HepG2 (cell line): ENCODE results near the gene TNIP3. TPM values are rescaled to one million over a fixed set of nuclear protein-coding genes. Genes with fewer than 3 reads are reported as not detected.

Source experiments
- ATAC-seq: fragments of 200-7000 bp; cut with Tn5 transposase; 3 replicates; pipeline ENCODE4 v1.9.1; 2020; ENCODE audit warnings: mild to moderate bottlenecking, moderate library complexity
- BruUV-seq: library from RNA; stranded (reverse); fragments of 400-500 nt; replicated peaks from 2 replicates; lab custom pipeline; 2021; lab: Mats Ljungman, UMichigan
- CTCF ChIA-PET: fragments of 300-600 bp; formaldehyde crosslinking; extraction: SDS; loops from one replicate; lab custom pipeline; 2021; ENCODE audit warnings: low total read pairs, inconsistent platforms, low intra/inter-chr PET ratio; lab: Yijun Ruan, JAX
- POLR2A ChIA-PET: fragments of 350-600 bp; sonication (Branson Sonifier 250); formaldehyde crosslinking; loops from one replicate; lab custom pipeline; 2020; ENCODE audit warnings: antibody characterized with exemption, inconsistent platforms; lab: Yijun Ruan, JAX
- DNase-seq: peaks from one replicate; pipeline ENCODE4 v3.0.0-alpha.2; 2015; ENCODE audit warnings: low spot score
- FAIRE-seq: peaks from 3 replicates; lab custom pipeline; 2011; peaks lifted over from hg19 to GRCh38; lab: Jason Lieb, UNC
- H2AFZ ChIP-seq: one replicate; pipeline ENCODE4 v1.6.1; 2011; ENCODE audit warnings: low read length, inconsistent platforms
- H3K27ac ChIP-seq: fragments of 300-600 bp; 3 replicates; pipeline ENCODE4 v1.8.0; 2011; ENCODE audit warnings: mixed run types, mild to moderate bottlenecking, mixed read lengths, low read length, inconsistent platforms; ENCODE audit not compliant: insufficient read depth; ENCODE audit errors: extremely low read length
- H3K27me3 ChIP-seq, 2 experiments: fragments of 200-600 bp in 1 of 2; 2 replicates in 1 of 2; 3 replicates in 1 of 2; pipeline versions ENCODE4 v1.6.0 to v1.8.0; 2011; ENCODE audit warnings: low read length in 2 of 2, mild to moderate bottlenecking in 2 of 2, moderate library complexity in 2 of 2, inconsistent platforms in 1 of 2; ENCODE audit not compliant: insufficient read depth in 2 of 2, control insufficient read depth in 1 of 2
- H3K36me3 ChIP-seq, 2 experiments: fragments of 200-600 bp in 1 of 2; replicated peaks in 1 of 2; 2 replicates in 1 of 2; 3 replicates in 1 of 2; pipeline versions ENCODE4 v1.5.1 to v1.8.0; 2011; ENCODE audit warnings: low read length in 2 of 2, inconsistent platforms in 1 of 2; ENCODE audit not compliant: insufficient read depth in 2 of 2, control insufficient read depth in 1 of 2
- H3K4me1 ChIP-seq: 2 replicates; pipeline ENCODE4 v1.5.1; 2012; ENCODE audit warnings: low read length, inconsistent platforms; ENCODE audit not compliant: insufficient read depth
- H3K4me2 ChIP-seq: 2 replicates; pipeline ENCODE4 v1.6.0; 2011; ENCODE audit warnings: low read depth, low read length, inconsistent platforms
- H3K4me3 ChIP-seq, 3 experiments: fragments of 200-600 bp in 1 of 3; sonication (generic), shearing (Covaris generic) in 1 of 3; replicated peaks in 1 of 3; 2 replicates each; pipeline ENCODE4 v1.5.1; 2011 to 2016; ENCODE audit warnings: low read length in 3 of 3, inconsistent platforms in 2 of 3, low read depth in 2 of 3, mild to moderate bottlenecking in 2 of 3, control low read depth in 1 of 3, mixed read lengths in 1 of 3; ENCODE audit not compliant: insufficient read depth in 1 of 3
- H3K79me2 ChIP-seq: one replicate; pipeline ENCODE4 v1.6.1; 2011; ENCODE audit warnings: low read length, inconsistent platforms; ENCODE audit not compliant: insufficient read depth
- H3K9ac ChIP-seq: 2 replicates; pipeline ENCODE4 v1.6.0; 2011; ENCODE audit warnings: mild to moderate bottlenecking, low read depth, low read length, inconsistent platforms; ENCODE audit not compliant: insufficient read depth
- H3K9me3 ChIP-seq: 2 replicates; pipeline ENCODE4 v1.5.1; 2012; ENCODE audit warnings: mild to moderate bottlenecking, low read length
- H4K20me1 ChIP-seq: 2 replicates; pipeline ENCODE4 v1.6.0; 2011; ENCODE audit warnings: inconsistent platforms, mild to moderate bottlenecking, low read length, moderate library complexity; ENCODE audit not compliant: insufficient read depth
- HNRNPK ChIP-seq: fragments of 200-400 bp; formaldehyde crosslinking; IDR thresholded peaks from 2 replicates; pipeline ENCODE4 v1.6.1; 2018; ENCODE audit warnings: low read length, low read depth, moderate library complexity, mild to moderate bottlenecking; ENCODE audit not compliant: poor library complexity, severe bottlenecking
- JDP2 ChIP-seq: sonication (generic); formaldehyde crosslinking; IDR thresholded peaks from 2 replicates; pipeline ENCODE4 v1.8.1; 2022; ENCODE audit warnings: missing genetic modification reagents, borderline replicate concordance
- MXD4 ChIP-seq: IDR thresholded peaks from 2 replicates; pipeline ENCODE4 v1.6.1; 2016; ENCODE audit warnings: mild to moderate bottlenecking, missing biosample characterization, missing genetic modification reagents
- SNRNP70 ChIP-seq: fragments of 200-400 bp; formaldehyde crosslinking; IDR thresholded peaks from 2 replicates; pipeline ENCODE4 v1.6.1; 2017; ENCODE audit warnings: mild to moderate bottlenecking, low read depth, low read length, moderate library complexity
- SOX5 ChIP-seq: IDR thresholded peaks from 2 replicates; pipeline ENCODE4 v1.6.1; 2016; ENCODE audit warnings: borderline replicate concordance
- SRSF9 ChIP-seq: fragments of 200-400 bp; formaldehyde crosslinking; IDR thresholded peaks from 2 replicates; pipeline ENCODE4 v1.6.1; 2018; ENCODE audit warnings: borderline replicate concordance, mild to moderate bottlenecking, low read depth, low read length; ENCODE audit not compliant: insufficient read depth, poor library complexity, severe bottlenecking
- TFE3 ChIP-seq: IDR thresholded peaks from 2 replicates; pipeline ENCODE4 v1.6.1; 2016
- ZNF335 ChIP-seq: sonication (generic); formaldehyde crosslinking; IDR thresholded peaks from 2 replicates; pipeline ENCODE4 v1.4.0; 2020; ENCODE audit warnings: missing genetic modification reagents
- ZNF589 ChIP-seq: sonication (generic); formaldehyde crosslinking; conservative IDR thresholded peaks from 2 replicates; pipeline ENCODE4 v1.8.0; 2022; ENCODE audit warnings: mild to moderate bottlenecking, moderate library complexity, missing genetic modification reagents
- ZNF609 ChIP-seq: sonication (generic); formaldehyde crosslinking; IDR thresholded peaks from 2 replicates; pipeline ENCODE4 v1.4.0; 2020; ENCODE audit warnings: mild to moderate bottlenecking, missing genetic modification reagents, borderline replicate concordance
- ZNF660 ChIP-seq: sonication (generic); formaldehyde crosslinking; IDR thresholded peaks from 2 replicates; pipeline ENCODE4 v1.5.1; 2020; ENCODE audit warnings: mild to moderate bottlenecking, low read depth, missing genetic modification reagents, borderline replicate concordance
- in situ Hi-C: cut with HindIII; loops from 2 replicates; pipeline ENCODE4 v1.10.0; 2017; ENCODE audit warnings: low pct_unique_long_range_greater_than_20kb; ENCODE audit not compliant: extremely low pct_ligation_motif_present
- intact Hi-C: fragments of 100-400 bp; cut with micrococcal nuclease; formaldehyde crosslinking; loops from one replicate; pipeline ENCODE4 v1.10.0; 2022; ENCODE audit not compliant: unreplicated experiment
- polyA plus RNA-seq, 8 experiments: library from polyadenylated mRNA; depleted of rRNA in 3 of 8; stranded (reverse) in 7 of 8; unstranded in 1 of 8; fragments of >200 nt; fragmentation: Illumina TruSeq in 4 of 8; extraction: Trizol in 4 of 8; gene quantifications; 2 replicates each; pipeline versions ENCODE4 v1.2.1 to v1.2.3, GENCODE V29; 2011 to 2016; ENCODE audit warnings: low read depth in 4 of 8, missing spikeins in 1 of 8, mixed read lengths in 1 of 8; ENCODE audit not compliant: insufficient read depth in 1 of 8
- total RNA-seq, 5 experiments: library from RNA; depleted of rRNA; stranded (reverse); fragments of >200 nt; fragmentation: Illumina TruSeq; extraction: Trizol; gene quantifications; 2 replicates each; pipeline ENCODE4 v1.2.3, GENCODE V29; 2016; ENCODE audit warnings: low read depth in 1 of 5
- TF ChIP-seq, protein P1 (sequence below): sonication (generic); formaldehyde crosslinking; IDR thresholded peaks from 2 replicates; pipeline ENCODE4 v1.8.0; 2022; ENCODE audit warnings: missing genetic modification reagents, mild to moderate bottlenecking, moderate library complexity, borderline replicate concordance

Gene TNIP3
- total and polyA plus RNA-seq, 2 of the 13 experiments (the other 11 are each of a cell fraction or from before 2014, with no cell fraction given) = not detected

DNA sequence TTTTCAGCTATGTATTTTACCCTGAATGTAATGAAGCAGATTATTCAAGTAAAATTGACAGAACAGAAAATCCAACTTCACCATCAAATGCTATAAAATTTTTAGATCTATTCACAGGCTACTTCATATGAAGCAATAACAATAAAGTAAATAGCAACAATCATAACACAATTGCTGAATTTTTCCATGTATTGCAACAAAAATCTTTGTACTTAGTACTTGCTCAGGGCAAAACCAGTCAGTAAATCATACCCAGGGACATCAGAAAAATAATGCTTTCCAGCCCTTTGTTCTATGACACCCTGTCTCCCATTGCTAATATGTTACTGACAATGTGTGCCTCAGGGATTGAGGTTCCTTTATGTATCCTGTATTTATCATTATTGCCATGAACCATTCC is 15.5 kb downstream of the TNIP3 start:
- H3K4me3 ChIP-seq = no peak overlapping the region
- BruUV-seq = no TSS peak
- H3K79me2 ChIP-seq = no peaks in the 10 kb centered on the region
- ATAC-seq (no peak), DNase-seq (no peak), FAIRE-seq (no peak)
- TF ChIP-seq ZNF660 (CRISPR knock-in tag) (no peak), JDP2 (no peak), SRSF9 (no peak), MXD4 (CRISPR knock-in tag) (no peak), ZNF589 (CRISPR knock-in tag) (no peak), HNRNPK (no peak), SNRNP70 (no peak), SOX5 (CRISPR knock-in tag) (no peak), ZNF609 (CRISPR knock-in tag) (no peak), ZNF335 (no peak), TFE3 (CRISPR knock-in tag) (no peak)
- TF ChIP-seq, protein P1, sequence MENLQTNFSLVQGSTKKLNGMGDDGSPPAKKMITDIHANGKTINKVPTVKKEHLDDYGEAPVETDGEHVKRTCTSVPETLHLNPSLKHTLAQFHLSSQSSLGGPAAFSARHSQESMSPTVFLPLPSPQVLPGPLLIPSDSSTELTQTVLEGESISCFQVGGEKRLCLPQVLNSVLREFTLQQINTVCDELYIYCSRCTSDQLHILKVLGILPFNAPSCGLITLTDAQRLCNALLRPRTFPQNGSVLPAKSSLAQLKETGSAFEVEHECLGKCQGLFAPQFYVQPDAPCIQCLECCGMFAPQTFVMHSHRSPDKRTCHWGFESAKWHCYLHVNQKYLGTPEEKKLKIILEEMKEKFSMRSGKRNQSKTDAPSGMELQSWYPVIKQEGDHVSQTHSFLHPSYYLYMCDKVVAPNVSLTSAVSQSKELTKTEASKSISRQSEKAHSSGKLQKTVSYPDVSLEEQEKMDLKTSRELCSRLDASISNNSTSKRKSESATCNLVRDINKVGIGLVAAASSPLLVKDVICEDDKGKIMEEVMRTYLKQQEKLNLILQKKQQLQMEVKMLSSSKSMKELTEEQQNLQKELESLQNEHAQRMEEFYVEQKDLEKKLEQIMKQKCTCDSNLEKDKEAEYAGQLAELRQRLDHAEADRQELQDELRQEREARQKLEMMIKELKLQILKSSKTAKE (CRISPR knock-in tag) = no peak
- H3K9ac ChIP-seq = no peak overlapping the region
- H3K9me3 ChIP-seq = no peaks in the 10 kb centered on the region
- H2AFZ ChIP-seq = no peak overlapping the region
- in situ Hi-C loops = no loop called here
- H3K4me1 ChIP-seq = no peaks in the 10 kb centered on the region
- POLR2A ChIA-PET = no interaction called here
- no peaks in the 10 kb centered on the region for H3K27me3 ChIP-seq
- no peak overlapping the region for H3K4me2 ChIP-seq
- no peak overlapping the region for H3K27ac ChIP-seq
- CTCF ChIA-PET = no interaction called here
- no peaks in the 10 kb centered on the region for H4K20me1 ChIP-seq
- intact Hi-C loops = no loop called here
- H3K36me3 ChIP-seq = no peaks in the 10 kb centered on the region
